Lower leg skin (tissue), 3 donors: Measurements from ENCODE around the gene CIAO3.

ENCODE experiments used
- CTCF ChIP-seq, 3 donors: fragments of 450-650 bp; IDR thresholded peaks; one replicate each; pipeline ENCODE4 v1.5.1; 2016; ENCODE audit warnings: antibody characterized with exemption in 3 of 3, mild to moderate bottlenecking in 3 of 3, moderate library complexity in 2 of 3
- POLR2A ChIP-seq, 2 donors: fragments of 450-650 bp; IDR thresholded peaks; one replicate each; pipeline ENCODE4 v1.6.1; 2016 to 2017; ENCODE audit warnings: antibody characterized with exemption in 2 of 2, mild to moderate bottlenecking in 1 of 2, moderate library complexity in 1 of 2

- TF ChIP-seq CTCF (IDR thresholded peaks at IDR 0.05) (no peak), POLR2A (IDR thresholded peaks at IDR 0.05) (no peak)
These were observed 58.1 kb downstream of the CIAO3 start for GRCh38 chr16:682493-683395.
